HepG2 (cell line): ENCODE measurements around the gene C11orf24. TPM values are rescaled to one million over a fixed set of nuclear protein-coding genes. Genes with fewer than 3 reads are reported as not detected.

Experiments
- ARHGAP35 ChIP-seq: sonication (generic); formaldehyde crosslinking; IDR thresholded peaks from 2 replicates; pipeline ENCODE4 v1.9.0; 2022; ENCODE audit warnings: mild to moderate bottlenecking, inconsistent platforms, moderate library complexity, missing genetic modification reagents, borderline replicate concordance
- DR1 ChIP-seq: sonication (generic); formaldehyde crosslinking; IDR thresholded peaks from 2 replicates; pipeline ENCODE4 v1.8.0; 2021; ENCODE audit warnings: mild to moderate bottlenecking, missing genetic modification reagents, inconsistent platforms
- GTF3A ChIP-seq: sonication (generic); formaldehyde crosslinking; conservative IDR thresholded peaks from 2 replicates; pipeline ENCODE4 v1.4.0; 2020; ENCODE audit warnings: mild to moderate bottlenecking, missing genetic modification reagents
- NFATC3 ChIP-seq: sonication (generic); formaldehyde crosslinking; IDR thresholded peaks from 2 replicates; pipeline ENCODE4 v1.5.1; 2020; ENCODE audit warnings: mild to moderate bottlenecking, missing genetic modification reagents
- ONECUT2 ChIP-seq: sonication (generic); formaldehyde crosslinking; IDR thresholded peaks from 2 replicates; pipeline ENCODE4 v1.4.0; 2020; ENCODE audit warnings: missing genetic modification reagents
- REPIN1 ChIP-seq: sonication (generic); formaldehyde crosslinking; IDR thresholded peaks from 2 replicates; pipeline ENCODE4 v1.8.0; 2022; ENCODE audit warnings: missing genetic modification reagents, low read depth, mild to moderate bottlenecking, borderline replicate concordance
- TBP ChIP-seq: sonication (generic); formaldehyde crosslinking; IDR thresholded peaks from 2 replicates; pipeline ENCODE4 v1.5.0; 2020; ENCODE audit warnings: missing genetic modification reagents
- ZNF138 ChIP-seq: sonication (generic); formaldehyde crosslinking; IDR thresholded peaks from 2 replicates; pipeline ENCODE4 v1.5.0; 2020; ENCODE audit warnings: mild to moderate bottlenecking, low read depth, missing genetic modification reagents
- ZNF33A ChIP-seq: sonication (generic); formaldehyde crosslinking; IDR thresholded peaks from 2 replicates; pipeline ENCODE4 v1.5.1; 2020; ENCODE audit warnings: missing genetic modification reagents, mild to moderate bottlenecking, moderate library complexity, borderline replicate concordance
- ZNF660 ChIP-seq: sonication (generic); formaldehyde crosslinking; IDR thresholded peaks from 2 replicates; pipeline ENCODE4 v1.5.1; 2020; ENCODE audit warnings: mild to moderate bottlenecking, low read depth, missing genetic modification reagents, borderline replicate concordance
- polyA plus RNA-seq, 8 experiments: library from polyadenylated mRNA; depleted of rRNA in 3 of 8; stranded (reverse) in 7 of 8; unstranded in 1 of 8; fragments of >200 nt; fragmentation: Illumina TruSeq in 4 of 8; extraction: Trizol in 4 of 8; gene quantifications; 2 replicates each; pipeline versions ENCODE4 v1.2.1 to v1.2.3, GENCODE V29; 2011 to 2016; ENCODE audit warnings: low read depth in 4 of 8, missing spikeins in 1 of 8, mixed read lengths in 1 of 8; ENCODE audit not compliant: insufficient read depth in 1 of 8
- total RNA-seq, 5 experiments: library from RNA; depleted of rRNA; stranded (reverse); fragments of >200 nt; fragmentation: Illumina TruSeq; extraction: Trizol; gene quantifications; 2 replicates each; pipeline ENCODE4 v1.2.3, GENCODE V29; 2016; ENCODE audit warnings: low read depth in 1 of 5
- TF ChIP-seq, protein P1 (sequence below): sonication (generic); formaldehyde crosslinking; IDR thresholded peaks from 2 replicates; pipeline ENCODE4 v1.4.0; 2020; ENCODE audit warnings: missing genetic modification reagents, mild to moderate bottlenecking, borderline replicate concordance
- TF ChIP-seq, protein P2 (sequence below): IDR thresholded peaks from 2 replicates; pipeline ENCODE4 v1.6.1; 2016; ENCODE audit warnings: missing biosample characterization, missing genetic modification reagents, low read depth
- TF ChIP-seq, protein P3 (sequence below): sonication (generic); formaldehyde crosslinking; IDR thresholded peaks from 2 replicates; pipeline ENCODE4 v1.5.0; 2020; ENCODE audit warnings: missing genetic modification reagents
- TF ChIP-seq, protein P4 (sequence below): sonication (generic); formaldehyde crosslinking; IDR thresholded peaks from 2 replicates; pipeline ENCODE4 v1.4.0; 2020; ENCODE audit warnings: missing genetic modification reagents, mild to moderate bottlenecking, borderline replicate concordance

Gene C11orf24
- total and polyA plus RNA-seq, 2 of the 13 experiments (the other 11 are each of a cell fraction or from before 2014, with no cell fraction given): 52.9 to 55.5 TPM

DNA sequence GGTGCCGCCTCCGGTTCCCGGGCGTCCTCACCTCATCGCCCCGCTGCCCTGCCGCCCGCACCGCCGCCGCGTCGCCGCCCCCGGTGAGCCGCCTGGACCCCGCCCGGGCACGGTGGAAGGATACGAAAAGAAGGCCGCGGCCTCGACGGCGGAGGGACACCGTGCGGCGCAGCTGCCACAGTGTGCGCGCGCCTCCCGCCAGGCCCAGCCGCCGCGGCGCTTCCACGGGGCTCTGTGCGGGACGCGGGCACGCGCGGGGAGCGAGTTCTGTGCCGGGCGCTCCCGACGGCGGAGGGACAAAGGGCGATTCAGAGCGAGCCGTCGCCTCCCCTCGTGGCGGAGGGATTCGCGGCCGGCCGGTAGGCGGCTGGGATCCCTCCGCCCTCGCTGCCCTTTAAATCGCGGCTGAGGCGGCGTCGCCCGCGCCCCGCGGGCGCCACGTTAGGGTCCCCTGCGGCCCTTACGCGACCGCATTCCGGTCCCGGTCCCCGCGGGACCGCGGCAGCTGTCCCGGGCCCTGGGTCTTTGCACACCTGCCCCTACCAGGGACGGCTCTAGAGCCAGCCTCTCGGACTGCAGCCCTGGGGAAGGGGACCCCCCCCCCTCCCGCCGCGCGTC lies 58.1 kb downstream of the C11orf24 start (continued):
- TF ChIP-seq, protein P1, sequence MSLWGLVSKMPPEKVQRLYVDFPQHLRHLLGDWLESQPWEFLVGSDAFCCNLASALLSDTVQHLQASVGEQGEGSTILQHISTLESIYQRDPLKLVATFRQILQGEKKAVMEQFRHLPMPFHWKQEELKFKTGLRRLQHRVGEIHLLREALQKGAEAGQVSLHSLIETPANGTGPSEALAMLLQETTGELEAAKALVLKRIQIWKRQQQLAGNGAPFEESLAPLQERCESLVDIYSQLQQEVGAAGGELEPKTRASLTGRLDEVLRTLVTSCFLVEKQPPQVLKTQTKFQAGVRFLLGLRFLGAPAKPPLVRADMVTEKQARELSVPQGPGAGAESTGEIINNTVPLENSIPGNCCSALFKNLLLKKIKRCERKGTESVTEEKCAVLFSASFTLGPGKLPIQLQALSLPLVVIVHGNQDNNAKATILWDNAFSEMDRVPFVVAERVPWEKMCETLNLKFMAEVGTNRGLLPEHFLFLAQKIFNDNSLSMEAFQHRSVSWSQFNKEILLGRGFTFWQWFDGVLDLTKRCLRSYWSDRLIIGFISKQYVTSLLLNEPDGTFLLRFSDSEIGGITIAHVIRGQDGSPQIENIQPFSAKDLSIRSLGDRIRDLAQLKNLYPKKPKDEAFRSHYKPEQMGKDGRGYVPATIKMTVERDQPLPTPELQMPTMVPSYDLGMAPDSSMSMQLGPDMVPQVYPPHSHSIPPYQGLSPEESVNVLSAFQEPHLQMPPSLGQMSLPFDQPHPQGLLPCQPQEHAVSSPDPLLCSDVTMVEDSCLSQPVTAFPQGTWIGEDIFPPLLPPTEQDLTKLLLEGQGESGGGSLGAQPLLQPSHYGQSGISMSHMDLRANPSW (CRISPR knock-in tag): no peak; the same call in 1 of the 2 replicates
- TF ChIP-seq NFATC3 (CRISPR knock-in tag): no peak
- TF ChIP-seq, protein P2, sequence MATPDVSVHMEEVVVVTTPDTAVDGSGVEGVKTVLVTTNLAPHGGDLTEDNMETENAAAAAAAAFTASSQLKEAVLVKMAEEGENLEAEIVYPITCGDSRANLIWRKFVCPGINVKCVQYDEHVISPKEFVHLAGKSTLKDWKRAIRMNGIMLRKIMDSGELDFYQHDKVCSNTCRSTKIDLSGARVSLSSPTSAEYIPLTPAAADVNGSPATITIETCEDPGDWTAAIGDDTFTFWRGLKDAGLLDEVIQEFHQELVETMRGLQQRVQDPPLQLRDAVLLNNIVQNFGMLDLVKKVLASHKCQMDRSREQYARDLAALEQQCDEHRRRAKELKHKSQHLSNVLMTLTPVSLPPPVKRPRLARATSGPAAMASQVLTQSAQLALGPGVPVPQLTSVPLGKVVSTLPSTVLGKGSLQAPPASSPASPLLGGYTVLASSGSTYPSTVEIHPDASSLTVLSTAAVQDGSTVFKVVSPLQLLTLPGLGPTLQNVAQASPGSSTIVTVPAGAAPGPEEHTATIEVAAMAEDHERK (CRISPR knock-in tag): no peak
- TF ChIP-seq DR1 (CRISPR knock-in tag): peak; percentile 47; the same call in 1 of the 2 replicates
- TF ChIP-seq ZNF660: no peak
- TF ChIP-seq ZNF33A: no peak
- TF ChIP-seq, protein P3, sequence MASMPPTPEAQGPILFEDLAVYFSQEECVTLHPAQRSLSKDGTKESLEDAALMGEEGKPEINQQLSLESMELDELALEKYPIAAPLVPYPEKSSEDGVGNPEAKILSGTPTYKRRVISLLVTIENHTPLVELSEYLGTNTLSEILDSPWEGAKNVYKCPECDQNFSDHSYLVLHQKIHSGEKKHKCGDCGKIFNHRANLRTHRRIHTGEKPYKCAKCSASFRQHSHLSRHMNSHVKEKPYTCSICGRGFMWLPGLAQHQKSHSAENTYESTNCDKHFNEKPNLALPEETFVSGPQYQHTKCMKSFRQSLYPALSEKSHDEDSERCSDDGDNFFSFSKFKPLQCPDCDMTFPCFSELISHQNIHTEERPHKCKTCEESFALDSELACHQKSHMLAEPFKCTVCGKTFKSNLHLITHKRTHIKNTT (CRISPR knock-in tag): no peak
- TF ChIP-seq REPIN1 (CRISPR knock-in tag): peak; percentile 65
- TF ChIP-seq ZNF138 (CRISPR knock-in tag): 0 out of 2 replicates have a peak, but pooled peaks have one; percentile 29
- TF ChIP-seq ONECUT2: no peak
- TF ChIP-seq TBP (CRISPR knock-in tag): no peak
- no peak for TF ChIP-seq GTF3A (CRISPR knock-in tag)
- TF ChIP-seq, protein P4, sequence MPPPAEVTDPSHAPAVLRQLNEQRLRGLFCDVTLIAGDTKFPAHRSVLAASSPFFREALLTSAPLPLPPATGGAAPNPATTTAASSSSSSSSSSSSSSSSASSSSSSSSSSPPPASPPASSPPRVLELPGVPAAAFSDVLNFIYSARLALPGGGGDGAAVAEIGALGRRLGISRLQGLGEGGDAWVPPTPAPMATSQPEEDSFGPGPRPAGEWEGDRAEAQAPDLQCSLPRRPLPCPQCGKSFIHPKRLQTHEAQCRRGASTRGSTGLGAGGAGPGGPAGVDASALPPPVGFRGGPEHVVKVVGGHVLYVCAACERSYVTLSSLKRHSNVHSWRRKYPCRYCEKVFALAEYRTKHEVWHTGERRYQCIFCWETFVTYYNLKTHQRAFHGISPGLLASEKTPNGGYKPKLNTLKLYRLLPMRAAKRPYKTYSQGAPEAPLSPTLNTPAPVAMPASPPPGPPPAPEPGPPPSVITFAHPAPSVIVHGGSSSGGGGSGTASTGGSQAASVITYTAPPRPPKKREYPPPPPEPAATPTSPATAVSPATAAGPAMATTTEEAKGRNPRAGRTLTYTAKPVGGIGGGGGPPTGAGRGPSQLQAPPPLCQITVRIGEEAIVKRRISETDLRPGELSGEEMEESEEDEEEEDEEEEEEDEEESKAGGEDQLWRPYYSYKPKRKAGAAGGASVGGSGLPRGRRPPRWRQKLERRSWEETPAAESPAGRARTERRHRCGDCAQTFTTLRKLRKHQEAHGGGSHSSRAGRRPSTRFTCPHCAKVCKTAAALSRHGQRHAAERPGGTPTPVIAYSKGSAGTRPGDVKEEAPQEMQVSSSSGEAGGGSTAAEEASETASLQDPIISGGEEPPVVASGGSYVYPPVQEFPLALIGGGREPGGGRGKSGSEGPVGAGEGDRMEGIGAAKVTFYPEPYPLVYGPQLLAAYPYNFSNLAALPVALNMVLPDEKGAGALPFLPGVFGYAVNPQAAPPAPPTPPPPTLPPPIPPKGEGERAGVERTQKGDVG (CRISPR knock-in tag): no peak
- TF ChIP-seq ARHGAP35 (CRISPR knock-in tag): no peak; the same call in 1 of the 2 replicates
